SK-N-SH treated with all-trans-retinoic acid at 6 μM for 48 hours (cell line): ENCODE measurements around the gene GSAP.

Source experiments
- CREB5 ChIP-seq: fragments of 250-450 bp; sonication (Bioruptor Pico); IDR thresholded peaks from 2 replicates; pipeline ENCODE4 v1.5.1; 2020; ENCODE audit warnings: low read depth, mild to moderate bottlenecking, moderate library complexity
- CSDC2 ChIP-seq: fragments of 250-450 bp; sonication (Bioruptor Pico); IDR thresholded peaks from 2 replicates; pipeline ENCODE4 v1.5.0; 2020; ENCODE audit warnings: mild to moderate bottlenecking, moderate library complexity
- ESRRG ChIP-seq: fragments of 250-450 bp; sonication (Bioruptor Pico); IDR thresholded peaks from 2 replicates; pipeline ENCODE4 v1.6.1; 2021; ENCODE audit warnings: mild to moderate bottlenecking
- GLIS3 ChIP-seq: fragments of 250-450 bp; sonication (Bioruptor Pico); IDR thresholded peaks from 2 replicates; pipeline ENCODE4 v1.5.0; 2020; ENCODE audit warnings: mild to moderate bottlenecking, moderate library complexity
- POU6F1 ChIP-seq: fragments of 250-450 bp; sonication (Bioruptor Pico); IDR thresholded peaks from 2 replicates; pipeline ENCODE4 v1.8.0; 2021; ENCODE audit warnings: low read depth, mild to moderate bottlenecking, moderate library complexity, borderline replicate concordance
- PPARA ChIP-seq: fragments of 250-450 bp; sonication (Bioruptor Pico); IDR thresholded peaks from 2 replicates; pipeline ENCODE4 v1.5.0; 2020; ENCODE audit warnings: mild to moderate bottlenecking, borderline replicate concordance
- SNAI2 ChIP-seq: fragments of 250-450 bp; sonication (Bioruptor Pico); IDR thresholded peaks from 2 replicates; pipeline ENCODE4 v1.5.0; 2020; ENCODE audit warnings: mild to moderate bottlenecking, moderate library complexity
- ZFP30 ChIP-seq: fragments of 450-650 bp; formaldehyde crosslinking; IDR thresholded peaks from 2 replicates; pipeline ENCODE4 v1.5.0; 2022; ENCODE audit warnings: mild to moderate bottlenecking, moderate library complexity
- ZNF565 ChIP-seq: fragments of 450-650 bp; formaldehyde crosslinking; conservative IDR thresholded peaks from 2 replicates; pipeline ENCODE4 v1.5.0; 2020; ENCODE audit warnings: low read depth, mild to moderate bottlenecking, moderate library complexity
- ZNF8 ChIP-seq: fragments of 450-650 bp; formaldehyde crosslinking; IDR thresholded peaks from 2 replicates; pipeline ENCODE4 v1.5.0; 2020; ENCODE audit warnings: mild to moderate bottlenecking, moderate library complexity
- TF ChIP-seq, protein P1 (sequence below): fragments of 250-450 bp; sonication (Bioruptor Pico); IDR thresholded peaks from 2 replicates; pipeline ENCODE4 v1.5.1; 2021; ENCODE audit warnings: mild to moderate bottlenecking, moderate library complexity
- TF ChIP-seq, protein P2 (sequence below): fragments of 250-450 bp; sonication (Bioruptor Pico); IDR thresholded peaks from 2 replicates; pipeline ENCODE4 v1.8.0; 2020; ENCODE audit warnings: mild to moderate bottlenecking, moderate library complexity, borderline replicate concordance

DNA sequence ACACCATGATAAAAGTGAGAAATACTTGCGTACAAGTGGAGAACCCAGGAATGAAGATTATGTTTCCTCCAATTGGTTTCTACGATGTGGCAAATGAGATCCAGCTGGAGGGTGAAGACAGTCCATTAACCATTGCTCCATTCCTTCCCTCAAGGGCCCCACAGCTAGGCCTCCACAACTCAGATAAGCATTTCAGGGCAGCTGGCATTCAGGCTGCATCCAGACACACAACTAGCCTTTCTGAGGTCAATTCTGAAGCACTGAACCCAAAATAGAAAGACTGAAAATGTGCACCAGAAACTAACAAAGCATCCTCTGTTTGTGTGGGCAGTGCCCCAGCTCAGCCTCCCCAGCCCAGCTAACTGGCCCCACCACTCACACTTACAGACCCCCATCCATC, 94.8 kb downstream of the GSAP start:
- TF ChIP-seq, protein P1, sequence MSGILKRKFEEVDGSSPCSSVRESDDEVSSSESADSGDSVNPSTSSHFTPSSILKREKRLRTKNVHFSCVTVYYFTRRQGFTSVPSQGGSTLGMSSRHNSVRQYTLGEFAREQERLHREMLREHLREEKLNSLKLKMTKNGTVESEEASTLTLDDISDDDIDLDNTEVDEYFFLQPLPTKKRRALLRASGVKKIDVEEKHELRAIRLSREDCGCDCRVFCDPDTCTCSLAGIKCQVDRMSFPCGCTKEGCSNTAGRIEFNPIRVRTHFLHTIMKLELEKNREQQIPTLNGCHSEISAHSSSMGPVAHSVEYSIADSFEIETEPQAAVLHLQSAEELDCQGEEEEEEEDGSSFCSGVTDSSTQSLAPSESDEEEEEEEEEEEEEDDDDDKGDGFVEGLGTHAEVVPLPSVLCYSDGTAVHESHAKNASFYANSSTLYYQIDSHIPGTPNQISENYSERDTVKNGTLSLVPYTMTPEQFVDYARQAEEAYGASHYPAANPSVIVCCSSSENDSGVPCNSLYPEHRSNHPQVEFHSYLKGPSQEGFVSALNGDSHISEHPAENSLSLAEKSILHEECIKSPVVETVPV (CRISPR knock-in tag) = no peak
- TF ChIP-seq, protein P2, sequence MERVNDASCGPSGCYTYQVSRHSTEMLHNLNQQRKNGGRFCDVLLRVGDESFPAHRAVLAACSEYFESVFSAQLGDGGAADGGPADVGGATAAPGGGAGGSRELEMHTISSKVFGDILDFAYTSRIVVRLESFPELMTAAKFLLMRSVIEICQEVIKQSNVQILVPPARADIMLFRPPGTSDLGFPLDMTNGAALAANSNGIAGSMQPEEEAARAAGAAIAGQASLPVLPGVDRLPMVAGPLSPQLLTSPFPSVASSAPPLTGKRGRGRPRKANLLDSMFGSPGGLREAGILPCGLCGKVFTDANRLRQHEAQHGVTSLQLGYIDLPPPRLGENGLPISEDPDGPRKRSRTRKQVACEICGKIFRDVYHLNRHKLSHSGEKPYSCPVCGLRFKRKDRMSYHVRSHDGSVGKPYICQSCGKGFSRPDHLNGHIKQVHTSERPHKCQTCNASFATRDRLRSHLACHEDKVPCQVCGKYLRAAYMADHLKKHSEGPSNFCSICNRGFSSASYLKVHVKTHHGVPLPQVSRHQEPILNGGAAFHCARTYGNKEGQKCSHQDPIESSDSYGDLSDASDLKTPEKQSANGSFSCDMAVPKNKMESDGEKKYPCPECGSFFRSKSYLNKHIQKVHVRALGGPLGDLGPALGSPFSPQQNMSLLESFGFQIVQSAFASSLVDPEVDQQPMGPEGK (CRISPR knock-in tag) = no peak
- TF ChIP-seq ZNF565 (CRISPR knock-in tag) = no peak
- TF ChIP-seq ZFP30 = no peak
- no peak for TF ChIP-seq CREB5 (CRISPR knock-in tag)
- TF ChIP-seq PPARA (CRISPR knock-in tag) = no peak
- TF ChIP-seq GLIS3 (CRISPR knock-in tag) = no peak
- no peak for TF ChIP-seq POU6F1
- no peak for TF ChIP-seq CSDC2 (CRISPR knock-in tag)
- TF ChIP-seq SNAI2 (CRISPR knock-in tag) = no peak
- TF ChIP-seq ZNF8 (CRISPR knock-in tag) = no peak
- TF ChIP-seq ESRRG (CRISPR knock-in tag) = no peak
